NCI-H1417 treated with DMSO at 0.1 percent for 48 hours (cell line): ENCODE data around the gene ITGA11.

Experiments
- DNase-seq: peaks from one replicate; lab custom pipeline; 2025; lab: John Stamatoyannopoulos, UW

The ITGA11 gene

GRCh38 chr15:68447976-68448755 is 16.2 kb upstream of the ITGA11 start:
- DNase-seq, result no peak

- DNase-seq, result no peak
These were observed 15.2 kb upstream of the ITGA11 start for GRCh38 chr15:68447209-68447608.

GRCh38 chr15:68445351-68445750 is 13.4 kb upstream of the ITGA11 start:
- no peak for DNase-seq

DNA sequence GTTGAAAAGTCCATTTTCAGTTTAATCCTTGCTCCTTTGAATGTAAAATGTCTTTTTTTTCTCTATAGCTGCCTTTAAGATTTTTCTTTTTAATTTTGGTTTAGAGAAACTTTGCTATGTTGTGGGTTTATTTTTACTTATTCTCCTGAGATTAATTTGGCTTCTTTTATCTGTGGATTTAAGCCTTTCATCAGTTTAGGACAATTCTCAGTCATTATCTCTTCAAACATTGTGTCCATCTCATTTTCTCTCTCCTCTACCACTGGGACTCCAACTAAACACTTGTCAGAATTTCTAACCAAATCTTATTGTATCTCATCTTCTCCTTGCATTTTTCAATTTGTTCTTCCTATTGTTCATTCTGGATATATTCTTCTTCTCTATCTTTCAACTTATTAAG is 12.4 kb upstream of the ITGA11 start:
- no peak for DNase-seq

GRCh38 chr15:68442903-68443302 is 10.9 kb upstream of the ITGA11 start:
- DNase-seq, result no peak

DNA sequence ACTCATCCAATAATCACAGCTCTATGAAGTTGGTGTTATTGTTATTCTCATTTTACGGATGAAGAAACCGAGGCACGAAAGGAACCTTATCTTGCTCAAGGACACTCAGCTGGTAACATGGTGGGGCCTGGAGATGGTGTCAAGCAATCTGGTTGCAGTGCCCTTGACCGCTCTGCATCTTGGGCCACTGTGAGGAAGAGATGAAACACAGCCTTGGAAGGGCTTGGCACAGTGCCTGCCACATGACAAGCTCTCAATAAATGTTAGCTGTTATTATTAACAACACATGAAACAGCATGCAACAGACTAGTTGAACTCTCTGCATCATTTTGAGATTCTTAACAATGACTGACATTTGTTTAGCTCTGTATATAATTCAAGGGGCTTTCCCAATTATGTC is 10.1 kb upstream of the ITGA11 start:
- no peak for DNase-seq

GRCh38 chr15:68441045-68441743 is 9.2 kb upstream of the ITGA11 start:
- no peak for DNase-seq

DNA sequence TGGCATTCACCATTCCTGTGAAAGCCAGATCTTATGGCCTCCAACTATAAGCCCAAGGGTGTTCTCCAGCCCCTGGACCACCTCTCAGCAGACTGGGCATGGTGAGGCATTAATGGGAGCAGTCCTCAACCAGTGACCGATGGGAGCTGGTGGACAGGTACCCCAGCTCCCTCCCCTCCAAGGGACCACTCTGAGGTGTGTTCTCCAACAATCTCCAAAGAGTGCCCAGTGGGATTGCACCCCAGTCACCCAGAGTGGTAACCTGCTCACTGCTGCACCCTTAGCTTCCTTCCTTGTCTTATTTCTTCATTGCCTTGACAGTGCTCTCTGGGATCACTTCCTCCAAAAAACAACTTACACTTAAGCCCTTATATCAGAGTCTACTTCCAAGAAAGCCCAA is 8.2 kb upstream of the ITGA11 start:
- DNase-seq, result no peak

GRCh38 chr15:68439506-68439905 is 7.5 kb upstream of the ITGA11 start:
- DNase-seq, result no peak

GRCh38 chr15:68436680-68437079 is 4.7 kb upstream of the ITGA11 start:
- no peak for DNase-seq

DNA sequence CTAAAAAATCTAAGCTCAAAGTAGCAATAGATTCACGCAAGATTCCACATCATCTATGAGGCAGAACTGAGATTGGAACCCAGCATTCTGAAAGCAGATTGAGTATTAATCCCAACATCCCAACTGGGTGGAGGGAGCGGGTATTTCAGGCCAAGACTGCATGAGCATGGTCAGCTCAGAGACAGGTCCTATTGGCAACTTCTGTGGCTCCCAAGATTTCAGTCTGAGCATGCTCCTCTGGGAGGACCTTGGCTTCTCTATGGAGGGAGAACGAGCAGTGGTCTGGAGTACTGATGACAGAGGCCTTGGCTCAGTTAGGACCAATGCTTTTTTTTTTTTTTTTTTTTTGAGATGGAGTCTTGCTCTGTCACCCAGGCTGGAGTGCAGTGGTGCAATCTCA is 4.0 kb upstream of the ITGA11 start:
- DNase-seq, result no peak

DNA sequence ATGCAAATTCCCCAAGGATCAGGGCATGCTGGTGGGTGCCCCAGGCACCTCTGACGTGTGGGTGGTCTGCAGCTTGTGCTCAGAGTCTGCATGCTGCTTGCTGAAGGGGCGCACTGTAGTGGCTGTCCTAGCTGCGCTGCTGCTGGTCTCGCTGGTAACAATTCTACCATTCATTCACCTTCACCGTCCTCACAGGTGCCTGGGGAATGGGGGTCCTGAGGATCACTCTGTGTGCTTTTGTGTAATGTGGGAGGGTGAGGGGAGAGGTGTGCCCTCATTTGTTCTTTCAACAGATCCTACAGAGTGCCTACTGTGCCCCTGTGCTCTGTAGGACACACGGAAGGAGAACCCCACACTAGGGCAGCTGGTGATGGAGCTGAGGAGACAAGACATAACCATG is 2.1 kb upstream of the ITGA11 start:
- DNase-seq, result no peak

DNA sequence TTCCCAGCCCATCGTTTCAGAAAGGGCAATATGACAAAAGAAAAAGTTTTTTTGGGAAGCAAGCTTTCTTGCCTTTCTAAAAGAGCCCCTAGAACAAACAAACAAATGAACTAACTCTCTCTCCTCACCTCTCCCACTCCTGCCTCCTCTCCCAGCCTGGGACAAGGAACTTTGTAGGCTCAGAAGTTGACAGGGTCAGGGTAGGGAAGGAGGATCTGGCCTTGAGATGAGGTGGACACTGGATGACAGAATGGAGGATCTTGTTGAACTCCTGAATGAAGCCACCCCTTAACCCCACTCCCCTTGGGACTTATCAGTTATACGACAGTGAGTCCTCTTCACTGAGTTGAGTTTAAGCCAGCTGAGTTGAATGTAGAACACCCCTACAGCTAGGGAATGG is 1.6 kb upstream of the ITGA11 start:
- DNase-seq, result no peak

DNA sequence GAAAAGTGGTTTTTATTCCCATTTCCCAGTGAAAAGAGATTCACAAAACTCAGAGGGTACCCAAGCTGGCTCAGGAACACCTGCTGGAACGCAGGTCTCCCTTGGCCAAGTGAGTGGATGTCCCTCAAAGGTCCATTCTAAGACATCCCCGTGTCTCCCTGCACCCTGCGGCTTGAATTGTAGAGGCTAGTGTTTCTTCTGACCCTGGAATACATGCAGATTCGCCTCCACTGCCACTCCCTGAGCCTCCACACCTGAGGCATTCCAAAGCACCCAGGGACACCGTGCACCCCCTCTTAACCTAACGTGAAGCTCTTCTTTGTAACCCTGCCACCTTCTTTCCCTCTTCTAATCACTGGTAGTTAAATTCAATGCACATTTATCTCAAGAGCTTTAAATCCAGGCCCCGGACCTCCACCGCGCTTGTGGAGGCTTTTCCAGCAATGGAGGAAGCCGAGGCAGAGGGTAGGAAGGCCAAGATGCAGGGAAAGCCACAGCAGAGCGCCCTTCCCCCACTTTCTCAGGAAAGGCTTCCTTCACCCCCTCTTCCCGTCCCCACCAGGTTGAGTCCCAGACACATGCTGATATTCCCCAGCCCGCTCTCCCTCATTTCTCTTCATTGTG is 590 bp upstream of the ITGA11 start:
- DNase-seq, result no peak

- DNase-seq, result no peak
These were observed 749 bp downstream of the ITGA11 start for GRCh38 chr15:68431037-68431791.

DNA sequence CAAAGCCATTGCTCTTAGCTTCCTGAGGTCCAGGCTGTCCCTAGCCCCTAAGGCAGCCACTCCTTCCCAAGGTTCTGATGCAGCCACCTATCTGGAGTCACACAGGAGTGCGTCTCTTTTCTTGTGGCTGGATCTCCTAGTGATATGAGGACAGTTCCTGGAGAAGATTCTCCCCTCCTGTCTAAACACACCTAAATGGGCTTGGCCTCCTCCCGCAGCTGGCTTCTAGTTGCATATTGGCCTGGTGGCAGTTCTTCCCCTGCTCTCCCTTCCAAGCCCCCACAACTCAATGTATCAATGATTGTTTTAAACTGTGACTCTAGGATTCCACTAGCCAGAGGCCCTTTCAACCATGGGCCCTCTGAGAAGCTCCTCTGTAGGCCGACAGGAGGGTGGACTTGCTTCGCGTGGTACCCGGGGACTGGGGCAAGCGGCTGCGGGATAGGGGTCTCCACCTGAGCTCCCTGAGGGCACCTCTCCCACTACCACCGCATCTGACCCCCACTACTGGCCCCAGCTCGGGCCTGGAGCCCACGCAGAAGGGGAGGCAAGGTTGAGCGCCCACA is 1.4 kb downstream of the ITGA11 start:
- DNase-seq, result no peak

DNA sequence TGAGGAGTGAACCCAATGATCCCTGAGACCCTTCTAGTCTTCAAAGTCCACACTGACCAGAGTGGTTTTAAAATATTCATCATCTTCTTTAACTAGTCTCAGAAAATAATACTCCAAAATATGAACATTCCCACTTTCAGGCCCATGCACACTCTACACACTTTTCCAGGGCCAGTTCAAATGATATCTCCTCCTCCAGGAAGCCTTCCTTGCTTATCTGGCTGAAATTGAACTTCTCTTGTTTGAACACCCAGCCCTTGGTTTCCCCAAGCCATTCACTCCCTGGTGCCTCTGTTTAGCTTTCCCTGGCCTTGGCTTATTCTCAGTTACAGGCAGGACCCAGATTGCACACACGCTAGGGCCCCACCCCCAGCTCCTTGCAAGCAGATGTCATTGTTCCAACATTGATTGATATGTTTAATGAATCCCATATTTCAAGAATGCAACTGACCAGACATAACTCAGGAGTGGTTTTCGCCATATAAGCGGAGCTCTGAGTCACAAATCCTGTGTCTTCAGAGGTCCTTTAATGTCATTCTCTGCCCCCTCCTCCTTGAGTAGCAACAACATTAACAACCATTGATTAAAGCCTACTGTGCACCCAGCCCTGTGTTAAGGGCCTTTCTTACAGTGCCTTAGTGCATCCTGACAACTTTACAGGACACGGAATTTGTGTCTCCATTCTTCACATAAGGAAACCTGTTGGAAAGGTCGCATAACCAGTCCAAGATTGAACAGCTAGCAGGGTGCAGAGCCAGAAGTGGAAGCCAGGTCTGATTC is 2.1 kb downstream of the ITGA11 start:
- no peak for DNase-seq

DNA sequence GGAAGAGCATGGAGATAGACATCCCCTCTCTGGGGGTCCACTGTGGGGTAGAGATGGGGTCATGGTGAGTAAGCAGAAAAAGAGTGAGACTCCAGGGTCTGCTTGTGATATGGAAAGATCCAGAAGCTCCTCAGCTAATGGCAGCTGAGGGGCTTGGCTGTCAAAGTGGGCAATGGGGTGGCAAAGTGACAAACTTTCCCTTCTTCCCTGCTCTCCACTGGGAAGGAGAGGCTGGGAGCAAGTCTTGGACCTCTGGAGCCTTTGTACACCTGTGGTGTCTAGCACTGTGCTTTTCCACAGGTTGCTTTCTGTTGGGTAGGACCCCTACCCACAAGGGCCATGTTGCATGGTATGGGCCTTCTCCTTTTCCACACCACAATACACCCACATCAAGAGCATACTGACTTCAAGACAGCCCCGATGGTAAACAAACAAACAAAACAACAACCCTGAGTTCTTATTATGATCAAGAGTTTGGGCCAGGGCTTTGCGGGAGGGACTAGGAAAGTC is 3.5 kb downstream of the ITGA11 start:
- no peak for DNase-seq

GRCh38 chr15:68427963-68428362 is 4.0 kb downstream of the ITGA11 start:
- DNase-seq, result no peak

DNA sequence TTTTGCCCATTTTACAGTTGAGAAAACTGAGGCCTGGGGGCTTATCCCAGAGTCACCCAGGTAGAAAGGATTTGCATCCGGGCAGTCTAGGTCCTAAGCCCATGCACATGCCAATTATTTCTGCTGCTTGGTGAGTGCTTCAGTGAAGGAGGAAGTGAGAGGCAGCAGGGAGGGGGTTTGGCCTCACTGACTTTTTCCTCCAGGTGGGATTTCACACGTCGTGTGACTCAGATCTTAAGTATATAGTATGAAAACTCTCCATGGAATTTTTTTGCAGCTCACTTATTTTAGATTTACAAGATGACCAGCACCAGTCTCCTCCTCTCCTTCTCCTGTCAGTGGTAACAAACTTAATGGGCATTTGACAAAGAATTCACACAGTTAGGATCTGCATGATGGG is 4.6 kb downstream of the ITGA11 start:
- DNase-seq, result no peak

- no peak for DNase-seq
These were observed 5.8 kb downstream of the ITGA11 start for GRCh38 chr15:68426116-68426515.
